ENCODE results near the gene FAU. TPM values are rescaled to one million over a fixed set of nuclear protein-coding genes. Genes with fewer than 3 reads are reported as not detected.

FAU gene
- total and polyA plus RNA-seq, 9 of the 15 experiments (the other 6 are each of a cell fraction or from before 2014, with no cell fraction given) = 433 to 1,827 (median 942) TPM

DNA sequence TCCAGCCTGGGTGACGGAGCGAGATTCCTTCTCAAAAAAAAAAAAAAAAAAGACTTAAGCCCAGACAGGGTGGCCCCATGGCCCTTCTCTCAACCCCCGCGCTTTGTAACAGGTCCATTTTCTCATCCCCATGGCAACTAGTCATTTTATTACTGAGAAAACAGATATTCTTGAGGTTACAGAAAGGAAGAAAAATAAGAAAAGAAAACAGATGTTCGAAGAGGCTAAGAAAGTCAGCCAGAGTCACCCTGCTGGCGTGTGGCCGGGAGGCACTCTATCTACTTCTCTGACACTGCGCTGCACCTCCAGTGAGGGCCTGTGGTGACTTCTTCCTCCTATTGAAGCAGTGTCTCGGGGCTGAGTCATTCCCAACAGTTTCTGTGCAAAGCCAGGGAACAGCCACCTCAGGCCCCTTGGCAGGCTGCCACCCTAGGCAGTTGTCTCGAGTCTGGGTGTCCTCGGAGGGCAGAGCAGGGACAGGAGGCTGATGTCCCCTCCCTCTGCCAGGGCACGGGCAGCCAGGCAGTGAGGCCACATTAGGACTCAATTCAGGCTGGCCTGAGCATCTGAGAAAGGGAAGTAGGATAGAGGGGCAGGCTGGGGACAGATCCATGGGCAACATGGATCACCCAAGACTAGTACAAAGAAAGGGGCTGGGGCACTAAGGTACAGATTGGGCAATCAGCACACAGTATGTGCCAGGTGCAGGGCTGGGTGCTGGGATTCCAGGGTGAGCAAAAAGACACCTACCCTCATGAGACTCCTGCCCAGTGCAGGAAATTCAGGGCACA lies 28.8 kb upstream of the FAU start (continued):
- TF ChIP-seq PHB (CRISPR knock-in tag; IDR thresholded peaks at IDR 0.05) (no peak), POLR2AphosphoS5 (IDR thresholded peaks at IDR 0.05; ENCODE audit: control insufficient read depth, insufficient read depth, low read depth, low read length) (0 out of 2 replicates have a peak, but pooled peaks have one; percentile 30), ZNF184 (CRISPR knock-in tag; IDR thresholded peaks at IDR 0.05) (no peak), ZNF699 (CRISPR knock-in tag; IDR thresholded peaks at IDR 0.05; ENCODE audit: insufficient replicate concordance) (no peak), ZNF583 (CRISPR knock-in tag; IDR thresholded peaks at IDR 0.05) (no peak), ZNF778 (CRISPR knock-in tag; IDR thresholded peaks at IDR 0.05) (no peak), KAT7 (CRISPR knock-in tag; IDR thresholded peaks at IDR 0.05; ENCODE audit: borderline replicate concordance) (no peak), ZNF395 (CRISPR knock-in tag; IDR thresholded peaks at IDR 0.05) (peak; percentile 21; the same call in 1 of the 2 replicates), AFF1 (IDR thresholded peaks at IDR 0.05; ENCODE audit: low read depth in 1 of 2, partially characterized antibody in 2 of 2) (peak in 1 of 2 experiments; percentile 77), ARNT (IDR thresholded peaks at IDR 0.05) (no peak), VEZF1 (CRISPR knock-in tag; IDR thresholded peaks at IDR 0.05) (peak; percentile 43), NR2C2 (CRISPR knock-in tag; IDR thresholded peaks at IDR 0.05) (no peak), NR2C2 (tag; IDR thresholded peaks at IDR 0.05) (no peak), LARP7 (IDR thresholded peaks at IDR 0.05) (no peak), ZC3H4 (CRISPR knock-in tag; IDR thresholded peaks at IDR 0.05; ENCODE audit: borderline replicate concordance) (no peak), PML (IDR thresholded peaks at IDR 0.05; ENCODE audit: low read length) (no peak), ERF (CRISPR knock-in tag; IDR thresholded peaks at IDR 0.05) (no peak), PPARD (CRISPR knock-in tag; IDR thresholded peaks at IDR 0.05) (no peak)
- TF ChIP-seq, protein P1, sequence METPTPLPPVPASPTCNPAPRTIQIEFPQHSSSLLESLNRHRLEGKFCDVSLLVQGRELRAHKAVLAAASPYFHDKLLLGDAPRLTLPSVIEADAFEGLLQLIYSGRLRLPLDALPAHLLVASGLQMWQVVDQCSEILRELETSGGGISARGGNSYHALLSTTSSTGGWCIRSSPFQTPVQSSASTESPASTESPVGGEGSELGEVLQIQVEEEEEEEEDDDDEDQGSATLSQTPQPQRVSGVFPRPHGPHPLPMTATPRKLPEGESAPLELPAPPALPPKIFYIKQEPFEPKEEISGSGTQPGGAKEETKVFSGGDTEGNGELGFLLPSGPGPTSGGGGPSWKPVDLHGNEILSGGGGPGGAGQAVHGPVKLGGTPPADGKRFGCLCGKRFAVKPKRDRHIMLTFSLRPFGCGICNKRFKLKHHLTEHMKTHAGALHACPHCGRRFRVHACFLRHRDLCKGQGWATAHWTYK (CRISPR knock-in tag; IDR thresholded peaks at IDR 0.05) = no peak
